T-cell (primary cell): ENCODE data around the gene TBC1D22A. TPM values are rescaled to one million over a fixed set of nuclear protein-coding genes. Genes with fewer than 3 reads are reported as not detected.

Experiments
- ATAC-seq, 4 experiments: fragments of 200-7000 bp in 3 of 4; fragments of 150-1000 bp in 1 of 4; cut with Tn5 transposase; replicated peaks in 1 of 4; 1 replicate in 3 of 4; 2 replicates in 1 of 4; pipeline ENCODE4 v1.10.0; 2021; ENCODE audit warnings: moderate library complexity in 3 of 4, mild to moderate bottlenecking in 2 of 4, moderate number of reproducible peaks in 1 of 4
- CTCF ChIA-PET, 2 donors: fragments of 300-600 bp; sonication (Branson Sonifier 250); formaldehyde crosslinking; loops; one replicate each; lab custom pipeline; 2022; ENCODE audit warnings: antibody characterized with exemption in 2 of 2; lab: Charles Lee
- POLR2A ChIA-PET, 2 donors: fragments of 300-600 bp; sonication (Branson Sonifier 250); formaldehyde crosslinking; loops; one replicate each; lab custom pipeline; 2022; ENCODE audit warnings: antibody characterized with exemption in 2 of 2; lab: Charles Lee
- DNase-seq, 35 experiments: peaks; one replicate each; pipeline versions ENCODE4 v3.0.0 to v3.0.0-alpha.2; 2013 to 2023
- H3K27ac ChIP-seq: one replicate; pipeline ENCODE4 v1.5.1; 2013; ENCODE audit warnings: low read length
- H3K27me3 ChIP-seq, 2 experiments: replicated peaks in 1 of 2; 1 replicate in 1 of 2; 2 replicates in 1 of 2; pipeline versions ENCODE4 v1.6.1 to v1.7.0; 2013; ENCODE audit warnings: low read length in 1 of 2, mixed read lengths in 1 of 2; ENCODE audit not compliant: control insufficient read depth in 2 of 2, insufficient read depth in 2 of 2; ENCODE audit errors: extremely low read depth in 1 of 2
- H3K36me3 ChIP-seq, 2 donors: 1 replicate in 1 of 2; 2 replicates in 1 of 2; pipeline versions ENCODE4 v1.6.1 to v1.7.0; 2013; ENCODE audit warnings: low read length in 1 of 2; ENCODE audit not compliant: control insufficient read depth in 2 of 2, insufficient read depth in 1 of 2; ENCODE audit errors: extremely low read depth in 1 of 2
- H3K4me1 ChIP-seq, 2 experiments: 1 replicate in 1 of 2; 2 replicates in 1 of 2; pipeline versions ENCODE4 v1.6.1 to v1.7.0; 2013; ENCODE audit warnings: low read length in 2 of 2, mixed read lengths in 1 of 2; ENCODE audit not compliant: insufficient read depth in 2 of 2, control insufficient read depth in 1 of 2; ENCODE audit errors: extremely low read depth in 1 of 2
- H3K4me3 ChIP-seq, 2 donors: 1 replicate in 1 of 2; 2 replicates in 1 of 2; pipeline versions ENCODE4 v1.5.1 to v1.7.0; 2013; ENCODE audit warnings: mild to moderate bottlenecking in 2 of 2, low read length in 1 of 2, moderate library complexity in 1 of 2; ENCODE audit not compliant: control insufficient read depth in 1 of 2; ENCODE audit errors: extremely low read depth in 1 of 2
- H3K9me3 ChIP-seq: 2 replicates; pipeline ENCODE4 v1.7.0; 2013
- H3K27ac Mint-ChIP-seq, 2 donors: one replicate each; pipeline ENCODE4 v1.8.0; 2020 to 2021; ENCODE audit warnings: mild to moderate bottlenecking in 2 of 2, mixed read lengths in 2 of 2
- H3K27me3 Mint-ChIP-seq, 2 donors: one replicate each; pipeline ENCODE4 v1.8.0; 2021 to 2022; ENCODE audit warnings: mixed read lengths in 2 of 2
- H3K36me3 Mint-ChIP-seq: one replicate; pipeline ENCODE4 v1.8.0; 2021; ENCODE audit warnings: mixed read lengths
- H3K4me1 Mint-ChIP-seq, 3 donors: one replicate each; pipeline ENCODE4 v1.8.0; 2020 to 2022; ENCODE audit warnings: mixed read lengths in 3 of 3, mild to moderate bottlenecking in 1 of 3
- H3K4me3 Mint-ChIP-seq, 3 donors: one replicate each; pipeline ENCODE4 v1.8.0; 2020 to 2022; ENCODE audit warnings: mild to moderate bottlenecking in 3 of 3, mixed read lengths in 3 of 3, moderate library complexity in 3 of 3
- H3K9me3 Mint-ChIP-seq, 3 donors: one replicate each; pipeline ENCODE4 v1.8.0; 2020 to 2022; ENCODE audit warnings: mixed read lengths in 3 of 3
- WGBS: methylation state at CpG from one replicate; pipeline ENCODE4 v1.1.5; 2013; ENCODE audit warnings: missing lambda C conversion rate; ENCODE audit not compliant: insufficient coverage; 5-methylcytosine and 5-hydroxymethylcytosine counted together
- total RNA-seq, 35 experiments: library from RNA in 6 of 35; stranded (reverse) in 6 of 35; fragments of 120-200 nt in 1 of 35; gene quantifications; one replicate each; pipeline versions ENCODE4 v1.2.1 to v1.2.4 and lab custom pipeline; 2013 to 2026

The TBC1D22A gene
- total RNA-seq, 5 donors from 2014 or later (not counting 1 experiment from before 2014, with no cell fraction given) = 38.3 to 67.8 (median 57.7) TPM

GRCh38 chr22:47095395-47096122, 333.1 kb downstream of the TBC1D22A start:
- Mint-ChIP-seq H3K9me3 (peaks cover 0 to 3% (median 2%) of the 10 kb centered on the region in 3 donors), H3K27ac (no peak overlapping the region), H3K27me3 (no peaks in the 10 kb centered on the region), H3K4me1 (peaks cover 15 to 32% (median 30%) of the 10 kb centered on the region in 3 donors), H3K4me3 (no peak overlapping the region), H3K36me3 (peaks cover 43% of the 10 kb centered on the region)
- ATAC-seq = no peak
- Histone ChIP-seq H3K36me3 (peaks cover 0 to 2% of the 10 kb centered on the region in 2 donors), H3K4me3 (no peak overlapping the region), H3K9me3 (no peaks in the 10 kb centered on the region), H3K4me1 (peaks cover 0 to 10% of the 10 kb centered on the region in 2 experiments), H3K27me3 (no peaks in the 10 kb centered on the region), H3K27ac (no peak overlapping the region)
- WGBS = 90% methylated on average over 1 of the region's 5 CpGs
- no peak for DNase-seq
- CTCF ChIA-PET = no interaction called here
- POLR2A ChIA-PET = no interaction called here

- no peak for DNase-seq
- Histone ChIP-seq H3K4me3 (no peak overlapping the region), H3K27me3 (no peaks in the 10 kb centered on the region), H3K27ac (no peak overlapping the region), H3K4me1 (no peaks in the 10 kb centered on the region), H3K36me3 (peaks cover 0 to 7% of the 10 kb centered on the region in 2 donors), H3K9me3 (no peaks in the 10 kb centered on the region)
- ATAC-seq = no peak
- POLR2A ChIA-PET = no interaction called here
- Mint-ChIP-seq H3K27me3 (no peaks in the 10 kb centered on the region), H3K9me3 (peaks cover 0 to 2% (median 0%) of the 10 kb centered on the region in 3 donors), H3K27ac (no peak overlapping the region), H3K4me1 (peaks cover 1 to 16% (median 7%) of the 10 kb centered on the region in 3 donors), H3K4me3 (no peak overlapping the region), H3K36me3 (peaks cover 22% of the 10 kb centered on the region)
- CTCF ChIA-PET = no interaction called here
- WGBS = 98% methylated on average over 5 of the region's 5 CpGs
Observed at GRCh38 chr22:47098121-47098520, 335.7 kb downstream of the TBC1D22A start.

DNA sequence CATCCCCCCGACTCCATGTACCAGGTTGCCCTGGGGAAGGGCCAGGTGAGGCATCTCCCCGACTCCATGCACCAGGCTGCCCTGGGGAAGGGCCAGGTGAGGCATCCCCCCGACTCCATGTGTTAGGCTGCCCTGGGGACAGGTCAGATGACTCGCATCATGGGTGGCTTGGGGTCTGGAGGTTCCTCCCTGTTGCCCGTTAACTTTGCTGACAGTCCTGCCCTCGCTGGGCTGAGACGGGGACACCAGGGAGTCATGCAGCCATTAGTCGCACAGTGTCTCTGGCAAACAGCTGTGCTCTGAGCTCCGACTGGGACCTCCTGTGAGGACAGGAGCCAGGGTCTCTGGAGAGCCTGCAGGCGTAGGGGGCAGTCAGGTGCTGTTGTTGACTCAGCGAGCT, 336.1 kb downstream of the TBC1D22A start:
- peaks cover 1 to 16% (median 7%) of the 10 kb centered on the region in 3 donors for H3K4me1 Mint-ChIP-seq
- Histone ChIP-seq H3K36me3 (peaks cover 0 to 7% of the 10 kb centered on the region in 2 donors), H3K27me3 (no peaks in the 10 kb centered on the region), H3K4me1 (no peaks in the 10 kb centered on the region), H3K4me3 (no peak overlapping the region), H3K27ac (no peak overlapping the region), H3K9me3 (no peaks in the 10 kb centered on the region)
- 94% methylated on average over 10 of the region's 11 CpGs for WGBS
- H3K27me3 Mint-ChIP-seq = no peaks in the 10 kb centered on the region
- CTCF ChIA-PET = no interaction called here
- H3K9me3 Mint-ChIP-seq = peaks cover 0 to 2% (median 0%) of the 10 kb centered on the region in 3 donors
- POLR2A ChIA-PET = no interaction called here
- H3K27ac Mint-ChIP-seq = no peak overlapping the region
- DNase-seq (no peak), ATAC-seq (no peak)
- H3K4me3 Mint-ChIP-seq = no peak overlapping the region
- peaks cover 22% of the 10 kb centered on the region for H3K36me3 Mint-ChIP-seq

DNA sequence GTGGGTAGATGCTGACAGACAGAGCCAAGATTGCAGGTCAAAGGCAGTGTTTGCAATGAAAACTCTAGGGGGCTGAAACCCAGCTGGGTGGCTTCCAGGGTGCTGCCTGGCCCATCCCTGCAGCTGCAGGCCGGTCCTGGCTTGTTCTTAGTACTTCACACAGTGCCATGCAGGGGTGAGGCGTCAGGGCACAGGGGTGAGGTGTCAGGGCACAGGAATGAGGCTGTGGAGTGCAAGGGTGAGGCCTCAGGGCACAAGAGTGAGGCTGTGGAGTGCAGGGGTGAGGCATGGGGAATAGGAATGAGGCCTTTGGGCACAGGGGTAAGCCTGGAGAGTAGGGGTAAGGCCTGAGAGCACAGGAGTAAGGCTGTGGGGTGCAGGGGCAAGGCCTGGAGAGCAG, 337.6 kb downstream of the TBC1D22A start:
- Mint-ChIP-seq H3K36me3 (peaks cover 15% of the 10 kb centered on the region), H3K27ac (no peak overlapping the region), H3K27me3 (no peaks in the 10 kb centered on the region), H3K9me3 (no peaks in the 10 kb centered on the region), H3K4me3 (no peak overlapping the region), H3K4me1 (peaks cover under 1 to 3% (median under 1%) of the 10 kb centered on the region in 3 donors)
- WGBS = 90% methylated on average over 2 of the region's 2 CpGs
- no peak overlapping the region for H3K4me3 ChIP-seq
- ATAC-seq (no peak), DNase-seq (no peak)
- H3K4me1 ChIP-seq = no peaks in the 10 kb centered on the region
- H3K9me3 ChIP-seq = no peaks in the 10 kb centered on the region
- ChIA-PET CTCF (no interaction called here), POLR2A (no interaction called here)
- H3K36me3 ChIP-seq = peaks cover 0 to 7% of the 10 kb centered on the region in 2 donors
- H3K27ac ChIP-seq = no peak overlapping the region
- H3K27me3 ChIP-seq = no peaks in the 10 kb centered on the region

- no peak for ATAC-seq
- Histone ChIP-seq H3K27ac (no peak overlapping the region), H3K4me1 (no peaks in the 10 kb centered on the region), H3K9me3 (no peaks in the 10 kb centered on the region), H3K4me3 (no peak overlapping the region), H3K27me3 (no peaks in the 10 kb centered on the region), H3K36me3 (peaks cover 0 to 7% of the 10 kb centered on the region in 2 donors)
- ChIA-PET CTCF (no interaction called here), POLR2A (no interaction called here)
- DNase-seq = no peak
- no peak overlapping the region for H3K27ac Mint-ChIP-seq
- WGBS = 97% methylated on average over 13 of the region's 15 CpGs
- no peaks in the 10 kb centered on the region for H3K9me3 Mint-ChIP-seq
- peaks cover 0 to 3% (median 0%) of the 10 kb centered on the region in 3 donors for H3K4me1 Mint-ChIP-seq
- no peaks in the 10 kb centered on the region for H3K27me3 Mint-ChIP-seq
- no peak overlapping the region for H3K4me3 Mint-ChIP-seq
- H3K36me3 Mint-ChIP-seq = peaks cover 15% of the 10 kb centered on the region
Observed at GRCh38 chr22:47100646-47101200, 338.3 kb downstream of the TBC1D22A start.

DNA sequence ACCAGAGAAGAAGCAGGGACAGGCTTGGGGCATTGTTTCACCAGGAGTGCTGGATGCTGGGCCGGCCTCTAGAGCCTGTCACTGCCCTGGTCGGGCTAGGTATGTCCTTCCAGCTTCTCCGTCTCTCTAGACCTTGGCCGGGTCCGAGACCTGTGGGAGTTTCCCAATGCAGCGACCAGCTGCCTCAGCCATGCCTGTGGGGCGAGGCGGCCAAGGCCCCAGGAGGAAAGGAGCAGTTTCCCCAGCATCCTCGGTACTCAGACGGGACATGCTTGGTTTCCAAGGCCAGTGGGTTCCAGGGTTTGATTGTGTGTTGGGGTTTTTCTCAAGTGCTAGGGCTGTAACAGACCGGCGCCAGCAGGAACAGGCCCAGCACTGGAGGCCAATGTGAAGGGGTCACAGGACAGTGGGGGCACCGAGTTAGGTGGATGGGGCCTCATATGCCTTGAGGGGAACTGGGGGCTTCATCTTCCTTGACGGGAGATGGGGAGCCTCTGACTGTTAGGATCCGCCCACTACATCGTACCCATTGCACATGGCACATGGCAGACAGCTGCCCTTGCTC, 339.0 kb downstream of the TBC1D22A start:
- POLR2A ChIA-PET = no interaction called here
- 99% methylated on average over 16 of the region's 16 CpGs for WGBS

More for the DNA sequence above, 339.0 kb downstream of the TBC1D22A start:
- peaks cover 0 to 7% of the 10 kb centered on the region in 2 donors for H3K36me3 ChIP-seq
- Mint-ChIP-seq H3K27me3 (no peaks in the 10 kb centered on the region), H3K27ac (no peak overlapping the region), H3K4me3 (no peak overlapping the region), H3K36me3 (peaks cover 10% of the 10 kb centered on the region), H3K4me1 (no peaks in the 10 kb centered on the region), H3K9me3 (no peaks in the 10 kb centered on the region)
- CTCF ChIA-PET = no interaction called here
- ATAC-seq = no peak
- H3K4me3 ChIP-seq = no peak overlapping the region
- H3K27me3 ChIP-seq = no peaks in the 10 kb centered on the region
- no peak for DNase-seq
- no peaks in the 10 kb centered on the region for H3K9me3 ChIP-seq
- no peaks in the 10 kb centered on the region for H3K4me1 ChIP-seq
- H3K27ac ChIP-seq = no peak overlapping the region
